ENCODE measurements around the gene PDE9A.
"Not testable (repeated sequence)": the region's sequence is repeated elsewhere in the genome, so short reads cannot be mapped to it uniquely, and the experiment has no call there.

The PDE9A gene

GRCh38 chr21:42653231-42654061, at the start of gene PDE9A:
PDE9A (plus strand) TSS chr21:42653621; CDS start chr21:42653815, 194 bp downstream.
- DNase-seq, result no peak

DNA sequence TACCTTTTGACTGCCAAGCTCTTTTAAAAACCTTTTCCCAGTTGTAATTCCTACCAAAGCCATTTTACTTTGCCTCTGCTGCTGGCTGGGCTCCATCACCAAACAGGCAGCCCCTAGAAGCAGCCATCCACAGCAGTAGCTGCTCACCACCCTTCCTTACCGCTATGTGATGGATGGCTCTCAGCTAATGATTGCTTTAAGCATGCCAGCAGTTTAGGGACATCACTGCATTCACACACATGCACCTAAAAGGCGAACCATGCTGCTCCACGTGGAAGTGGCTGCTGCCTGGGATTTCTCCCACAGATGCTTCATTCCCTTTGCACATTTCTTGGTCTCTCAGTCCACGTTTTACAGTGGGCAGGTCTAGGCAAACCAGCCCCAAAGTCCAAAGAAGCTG, 46.3 kb upstream of the PDE9A start:
- no peak for DNase-seq

DNA sequence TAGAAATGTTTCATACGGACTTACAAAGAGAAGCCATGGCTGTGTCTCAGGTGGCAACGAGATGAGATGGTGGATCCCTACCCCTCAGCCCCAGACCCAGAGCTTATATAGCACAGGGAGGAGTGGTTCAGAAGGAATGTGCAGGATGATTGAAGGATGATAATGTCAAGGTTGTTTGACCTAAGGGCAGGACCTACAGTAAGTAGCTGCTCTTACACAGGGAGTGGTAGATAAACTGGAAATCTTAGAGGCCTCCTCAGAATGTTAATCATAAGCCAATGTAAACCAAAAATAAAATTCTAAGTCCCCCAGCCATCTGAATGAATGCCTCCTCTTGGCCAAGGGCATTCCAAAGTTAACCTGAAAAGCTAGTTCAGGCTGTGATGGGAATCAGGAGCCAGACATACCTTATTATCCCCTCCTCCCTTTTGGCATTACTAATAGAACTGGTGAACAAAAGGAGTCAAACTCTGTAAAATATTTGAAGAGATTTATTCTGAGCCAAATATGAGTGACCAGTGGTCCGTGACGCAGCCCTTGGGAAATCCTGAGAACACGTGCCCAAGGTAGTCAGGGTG, 45.8 kb upstream of the PDE9A start:
- no peak for DNase-seq

GRCh38 chr21:42608446-42608845, 45.0 kb upstream of the PDE9A start:
- no peak for DNase-seq

- no peak for DNase-seq
These were observed 43.6 kb upstream of the PDE9A start for GRCh38 chr21:42609811-42610210.

DNA sequence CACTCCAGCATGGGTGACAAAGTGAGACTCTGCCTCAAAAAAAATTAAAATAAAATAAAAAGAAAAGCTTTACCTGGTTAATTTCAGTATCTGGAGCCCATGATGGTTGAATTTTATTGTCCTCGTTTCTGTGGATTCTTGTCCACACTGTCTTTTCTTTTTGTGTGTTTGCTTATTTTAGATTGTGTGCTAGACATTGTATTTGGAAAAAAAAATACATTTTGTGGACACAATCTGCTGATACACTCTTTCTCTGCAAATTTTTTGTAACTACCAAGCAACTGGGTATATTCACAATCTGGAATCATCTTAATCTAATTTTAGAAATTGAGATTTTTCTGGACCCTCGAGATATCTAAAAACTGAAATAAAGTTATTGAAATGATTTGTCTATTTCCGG, 41.6 kb upstream of the PDE9A start:
- DNase-seq, result no peak

DNA sequence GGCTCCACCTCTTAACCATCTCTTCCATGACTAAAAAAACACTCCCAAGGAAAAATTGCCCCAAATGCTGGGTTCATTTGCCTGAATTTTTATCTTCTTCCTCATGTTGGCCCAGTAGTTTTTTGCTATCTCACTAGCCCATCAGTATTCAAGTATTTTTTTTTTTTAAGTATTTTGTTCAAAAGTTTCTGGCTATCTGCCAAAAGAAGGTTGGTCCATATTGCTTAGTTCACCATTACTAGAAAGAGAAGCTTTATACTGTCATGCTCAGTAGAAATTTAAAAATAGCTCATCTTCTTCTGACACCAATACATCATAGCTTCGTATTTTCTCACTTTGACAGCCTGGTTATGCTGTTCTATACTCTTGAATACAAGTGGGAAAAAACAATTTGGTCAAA, 41.0 kb upstream of the PDE9A start:
- DNase-seq, result no peak

DNA sequence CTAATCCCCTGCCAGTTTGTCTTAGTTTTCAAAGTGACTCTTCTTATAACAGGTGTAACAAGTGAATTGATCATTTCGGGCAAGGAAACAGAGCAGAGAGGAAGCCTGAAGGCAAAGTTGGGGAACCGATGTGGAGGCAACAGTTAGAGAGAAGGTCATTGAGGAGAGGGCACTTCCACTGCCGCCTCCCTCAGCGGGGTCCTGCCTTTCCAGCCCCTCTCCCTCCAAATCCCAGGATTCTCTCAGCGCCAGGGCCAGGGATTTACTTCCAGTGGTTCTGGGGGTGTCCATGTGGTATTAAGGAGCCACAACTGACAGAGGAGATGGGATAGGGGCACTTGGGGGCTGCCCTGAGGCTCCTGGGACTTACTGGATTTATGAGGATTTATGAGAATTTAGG, 39.7 kb upstream of the PDE9A start:
- DNase-seq, result no peak

GRCh38 chr21:42614396-42614795, 39.0 kb upstream of the PDE9A start:
- no peak for DNase-seq

- DNase-seq, result no peak
These were observed 38.5 kb upstream of the PDE9A start for GRCh38 chr21:42614811-42615351.

GRCh38 chr21:42615377-42615776, 38.0 kb upstream of the PDE9A start:
- DNase-seq, result not testable (repeated sequence)

DNA sequence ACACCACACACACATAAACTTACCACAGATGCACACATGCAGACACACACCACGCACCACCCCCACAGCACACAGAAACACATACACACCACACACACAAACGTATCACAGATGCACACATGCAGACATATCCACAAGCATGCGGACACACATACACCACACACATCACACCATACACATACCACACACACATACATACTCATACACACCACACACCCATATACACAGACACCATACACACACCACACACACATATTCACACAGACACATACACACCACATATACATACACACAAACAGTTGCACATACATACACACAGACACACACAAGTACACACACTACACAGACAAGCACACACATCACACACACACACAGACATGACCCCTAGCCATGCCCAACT, 37.5 kb upstream of the PDE9A start:
- DNase-seq, result no peak

- DNase-seq, result no peak
These were observed 37.0 kb upstream of the PDE9A start for GRCh38 chr21:42616446-42616845.

GRCh38 chr21:42616941-42617340, 36.5 kb upstream of the PDE9A start:
- DNase-seq, result no peak

DNA sequence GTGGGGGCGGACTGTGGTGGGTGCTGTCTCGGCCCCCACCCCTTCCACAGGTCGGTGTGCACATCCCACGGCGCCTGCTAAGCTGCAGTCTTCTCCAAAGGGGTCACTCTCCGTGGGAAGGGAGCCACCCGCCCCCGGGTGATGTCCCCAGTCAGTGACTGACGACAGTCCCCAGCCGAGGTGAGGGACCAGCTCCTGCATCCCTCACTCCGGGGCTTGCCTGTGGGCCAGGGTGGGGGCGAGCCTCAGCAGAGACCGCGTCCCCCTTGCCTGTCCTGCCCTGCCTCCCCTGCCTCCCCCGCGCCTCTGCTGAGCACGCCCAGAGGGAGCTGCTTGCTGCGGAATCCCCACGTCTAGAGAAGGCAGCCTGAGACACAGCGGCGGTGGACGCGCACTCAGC, 35.9 kb upstream of the PDE9A start:
- no peak for DNase-seq

DNA sequence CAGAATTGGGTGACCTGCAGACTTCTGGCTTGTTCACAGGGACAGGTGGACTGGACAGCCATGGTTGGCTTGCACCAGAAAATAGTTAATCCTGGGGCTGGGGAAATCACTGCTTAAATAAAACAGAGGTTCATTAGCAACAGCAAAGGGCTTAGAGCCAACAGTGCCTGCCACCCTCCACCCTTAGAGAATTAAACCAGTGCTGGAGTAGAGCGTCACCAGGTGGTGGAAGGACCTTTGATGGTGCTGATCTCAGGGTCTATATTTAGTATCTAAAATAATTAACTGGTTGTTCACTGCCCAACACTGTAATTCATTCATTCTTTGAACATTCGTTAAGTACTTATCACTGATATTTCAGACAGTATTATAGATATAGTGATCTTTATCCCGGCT, 34.7 kb upstream of the PDE9A start:
- DNase-seq, result no peak

GRCh38 chr21:42619166-42619565, 34.3 kb upstream of the PDE9A start:
- DNase-seq, result no peak

- no peak for DNase-seq
These were observed 33.6 kb upstream of the PDE9A start for GRCh38 chr21:42619841-42620240.

GRCh38 chr21:42621166-42621818, 32.1 kb upstream of the PDE9A start:
- no peak for DNase-seq

DNA sequence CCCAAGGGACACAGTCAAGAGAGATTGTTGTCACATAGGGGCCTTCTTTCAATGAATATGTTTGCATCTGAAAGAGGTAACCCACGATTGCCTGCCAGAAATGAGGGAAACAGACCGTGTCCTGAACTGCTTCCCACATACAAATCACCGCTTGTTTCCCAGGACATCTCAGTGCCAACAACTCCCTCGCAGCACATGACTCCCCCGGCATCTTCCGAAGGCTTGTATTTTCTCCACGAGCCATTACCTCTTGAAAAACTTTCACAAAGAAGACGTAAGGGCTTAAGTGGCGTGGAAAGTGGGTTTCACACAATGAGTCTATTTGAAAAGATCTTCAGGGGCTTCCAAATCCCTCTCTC, 31.6 kb upstream of the PDE9A start:
- DNase-seq, result no peak

DNA sequence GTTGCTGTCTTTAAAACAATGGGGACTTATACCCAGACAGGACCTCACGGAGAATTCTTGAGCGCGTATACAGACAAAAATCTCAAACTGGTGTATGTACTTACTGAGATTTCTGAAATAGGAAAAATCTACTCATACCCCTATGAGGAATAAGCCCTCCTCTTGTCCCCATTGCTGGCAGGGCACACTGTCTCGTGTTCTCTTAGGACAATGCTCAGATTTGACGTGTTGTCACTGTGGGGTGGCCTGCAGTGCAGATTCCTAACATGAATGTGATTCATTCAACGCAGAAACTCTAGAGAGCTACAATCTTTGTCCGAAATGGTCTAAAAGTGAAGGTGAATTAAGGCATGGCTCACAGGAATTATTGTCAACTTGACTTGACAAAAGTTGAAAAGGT, 31.1 kb upstream of the PDE9A start:
- no peak for DNase-seq

GRCh38 chr21:42623694-42624093, 29.7 kb upstream of the PDE9A start:
- no peak for DNase-seq

DNA sequence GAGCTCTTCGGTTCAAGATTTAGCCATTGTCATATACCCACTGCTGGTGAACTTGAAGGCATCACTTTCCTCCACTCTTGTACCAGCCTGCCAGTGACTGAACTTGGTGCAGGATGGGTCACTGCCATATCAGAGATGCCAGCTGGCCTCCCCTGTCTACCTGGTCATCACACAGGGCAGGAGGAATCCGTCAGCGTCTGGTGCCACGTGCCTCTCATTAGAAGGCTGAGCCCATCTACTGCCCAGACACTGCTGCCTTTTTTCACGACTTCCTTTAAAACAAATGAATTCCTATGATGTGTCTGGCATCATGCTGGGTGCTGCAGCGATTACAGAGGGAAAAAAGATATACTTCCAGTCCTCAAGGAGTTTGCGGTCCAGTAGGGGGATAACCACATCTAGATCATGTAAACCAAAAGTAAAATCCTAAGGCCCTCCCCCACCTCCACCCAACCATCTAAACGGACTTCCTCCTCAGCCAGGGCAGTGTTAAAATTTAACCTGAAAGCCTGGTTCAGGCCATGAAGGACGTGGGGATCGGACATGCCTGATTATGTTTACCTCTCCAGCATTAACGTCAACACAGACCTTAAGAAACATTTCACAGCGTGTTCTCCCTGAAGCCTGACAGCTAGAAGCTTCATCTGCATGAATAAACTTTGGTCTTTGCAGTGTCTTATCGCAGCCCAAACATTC, 29.2 kb upstream of the PDE9A start:
- no peak for DNase-seq

Data from NK-92 treated with Interleukin-12 subunit alpha and Interleukin-12 subunit beta, amount 100 ng/mL, for 24 hours (cell line).